ENCODE results near the gene GPSM1.

GPSM1 gene, protein sequence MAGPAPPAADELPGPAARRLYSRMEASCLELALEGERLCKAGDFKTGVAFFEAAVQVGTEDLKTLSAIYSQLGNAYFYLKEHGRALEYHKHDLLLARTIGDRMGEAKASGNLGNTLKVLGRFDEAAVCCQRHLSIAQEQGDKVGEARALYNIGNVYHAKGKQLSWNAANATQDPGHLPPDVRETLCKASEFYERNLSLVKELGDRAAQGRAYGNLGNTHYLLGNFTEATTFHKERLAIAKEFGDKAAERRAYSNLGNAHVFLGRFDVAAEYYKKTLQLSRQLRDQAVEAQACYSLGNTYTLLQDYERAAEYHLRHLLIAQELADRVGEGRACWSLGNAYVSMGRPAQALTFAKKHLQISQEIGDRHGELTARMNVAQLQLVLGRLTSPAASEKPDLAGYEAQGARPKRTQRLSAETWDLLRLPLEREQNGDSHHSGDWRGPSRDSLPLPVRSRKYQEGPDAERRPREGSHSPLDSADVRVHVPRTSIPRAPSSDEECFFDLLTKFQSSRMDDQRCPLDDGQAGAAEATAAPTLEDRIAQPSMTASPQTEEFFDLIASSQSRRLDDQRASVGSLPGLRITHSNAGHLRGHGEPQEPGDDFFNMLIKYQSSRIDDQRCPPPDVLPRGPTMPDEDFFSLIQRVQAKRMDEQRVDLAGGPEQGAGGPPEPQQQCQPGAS

DNA sequence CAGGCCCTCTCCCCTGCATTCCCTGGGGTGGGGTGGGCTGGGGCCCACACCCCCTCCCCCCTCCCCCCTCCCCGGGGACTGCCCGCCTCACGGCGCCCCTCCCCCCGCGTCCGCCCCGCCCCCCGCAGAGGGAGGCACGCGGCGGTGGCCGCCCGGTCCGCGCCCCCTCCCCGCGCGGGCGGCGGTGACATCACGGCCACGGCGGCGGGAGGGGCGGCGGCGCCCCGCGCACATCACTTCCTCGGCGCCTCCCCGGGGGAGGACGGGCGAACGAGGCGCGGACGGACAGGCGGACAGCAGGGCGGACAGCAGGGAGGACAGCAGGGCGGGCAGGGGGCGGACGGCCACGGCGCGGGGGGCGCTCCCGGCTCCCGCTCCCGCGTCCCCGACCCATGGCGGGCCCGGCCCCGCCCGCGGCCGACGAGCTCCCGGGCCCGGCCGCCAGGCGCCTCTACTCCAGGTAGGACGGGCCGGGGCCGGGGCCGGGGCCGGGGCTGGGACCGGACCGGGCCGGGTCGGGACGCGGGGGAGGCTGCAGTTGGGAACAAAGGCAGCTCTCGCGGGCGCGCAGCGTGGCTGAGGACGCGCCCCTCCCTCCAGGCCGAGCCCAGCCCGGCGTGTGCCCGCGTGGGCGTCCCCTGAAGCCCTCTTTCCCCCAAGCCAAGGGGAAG lies at the start of gene GPSM1:
Gene GPSM1, plus strand, starts transcription at position 236 of the 671 bp plus-strand sequence. Its CDS starts 157 bp downstream, at position 393.
- no peak for DNase-seq

DNA sequence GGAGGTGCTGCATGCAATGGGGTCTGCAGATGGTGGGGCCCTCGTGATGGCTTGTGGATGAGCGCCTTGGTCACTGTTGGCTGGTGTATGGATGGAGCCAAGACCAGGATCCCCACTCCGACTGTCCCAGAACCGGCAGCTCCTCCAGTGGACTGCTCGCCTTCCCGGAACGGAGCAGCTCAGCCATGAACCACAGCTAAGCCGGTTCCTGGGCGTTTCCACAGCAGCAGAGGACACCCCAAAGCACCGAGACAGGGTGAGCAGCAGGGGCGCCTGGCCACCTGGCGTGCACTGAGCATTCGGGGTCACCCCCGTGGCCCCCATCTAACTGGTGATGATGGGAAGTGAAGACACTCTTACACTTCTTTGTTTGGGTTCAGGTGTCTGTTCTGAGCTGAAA lies 49.6 kb upstream of the GPSM1 start:
- DNase-seq: no peak

DNA sequence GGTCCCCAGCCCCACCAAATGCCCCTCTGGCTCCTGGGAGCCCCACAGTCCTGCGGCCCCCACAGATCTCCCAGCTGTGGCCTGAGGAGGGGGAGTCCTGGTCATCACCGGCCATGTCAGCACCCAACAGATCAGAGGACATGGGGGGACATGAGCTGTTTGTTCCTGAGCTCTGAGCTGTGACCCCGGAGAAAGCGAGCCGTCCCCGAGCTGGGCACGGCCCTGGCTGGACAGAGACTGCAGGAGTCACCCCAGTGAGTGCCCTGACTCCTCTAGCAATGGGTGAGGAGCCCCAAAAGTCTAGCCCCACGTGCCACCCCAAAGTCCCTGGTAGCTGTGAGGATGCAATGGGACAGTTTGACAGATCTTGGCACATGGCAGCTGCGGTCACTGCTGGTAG lies 49.1 kb upstream of the GPSM1 start:
- DNase-seq: no peak

DNA sequence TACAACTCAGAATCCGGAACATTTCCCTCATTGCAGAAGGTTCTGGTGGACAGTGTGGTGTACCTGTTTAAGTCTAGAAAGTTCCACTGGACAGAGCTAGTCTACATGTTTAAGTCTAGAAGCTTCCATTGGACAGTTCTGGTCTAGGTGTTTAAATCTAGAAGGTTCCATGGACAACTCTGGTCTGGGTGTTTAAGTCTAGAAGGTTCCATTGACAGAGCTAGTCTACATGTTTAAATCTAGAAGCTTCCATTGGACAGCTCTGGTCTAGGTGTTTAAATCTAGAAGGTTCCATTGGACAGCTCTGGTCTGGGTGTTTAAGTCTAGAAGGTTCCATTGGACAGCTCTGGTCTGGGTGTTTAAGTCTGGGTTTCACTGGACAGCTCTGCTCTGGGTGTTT lies 48.4 kb upstream of the GPSM1 start:
- no peak for DNase-seq

DNA sequence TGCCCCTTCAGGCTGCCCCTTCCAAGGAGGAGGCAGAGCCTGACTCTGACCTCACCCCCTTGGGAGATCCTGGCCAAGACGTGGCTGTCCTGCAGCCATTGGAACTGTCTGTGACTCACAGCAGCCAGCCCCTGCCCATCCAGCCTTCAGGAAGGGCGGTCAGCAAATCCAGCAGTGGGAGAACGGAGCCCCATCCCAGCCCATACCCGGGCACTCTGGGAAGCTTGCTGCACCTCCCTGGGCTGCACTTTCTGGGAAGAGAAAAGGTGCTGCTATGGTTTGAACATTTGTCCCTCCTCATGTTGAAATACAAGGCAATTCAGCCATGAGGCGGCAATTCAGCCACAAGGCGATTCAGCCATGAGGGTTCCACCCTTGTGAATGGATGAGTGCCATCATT lies 47.9 kb upstream of the GPSM1 start:
- no peak for DNase-seq

DNA sequence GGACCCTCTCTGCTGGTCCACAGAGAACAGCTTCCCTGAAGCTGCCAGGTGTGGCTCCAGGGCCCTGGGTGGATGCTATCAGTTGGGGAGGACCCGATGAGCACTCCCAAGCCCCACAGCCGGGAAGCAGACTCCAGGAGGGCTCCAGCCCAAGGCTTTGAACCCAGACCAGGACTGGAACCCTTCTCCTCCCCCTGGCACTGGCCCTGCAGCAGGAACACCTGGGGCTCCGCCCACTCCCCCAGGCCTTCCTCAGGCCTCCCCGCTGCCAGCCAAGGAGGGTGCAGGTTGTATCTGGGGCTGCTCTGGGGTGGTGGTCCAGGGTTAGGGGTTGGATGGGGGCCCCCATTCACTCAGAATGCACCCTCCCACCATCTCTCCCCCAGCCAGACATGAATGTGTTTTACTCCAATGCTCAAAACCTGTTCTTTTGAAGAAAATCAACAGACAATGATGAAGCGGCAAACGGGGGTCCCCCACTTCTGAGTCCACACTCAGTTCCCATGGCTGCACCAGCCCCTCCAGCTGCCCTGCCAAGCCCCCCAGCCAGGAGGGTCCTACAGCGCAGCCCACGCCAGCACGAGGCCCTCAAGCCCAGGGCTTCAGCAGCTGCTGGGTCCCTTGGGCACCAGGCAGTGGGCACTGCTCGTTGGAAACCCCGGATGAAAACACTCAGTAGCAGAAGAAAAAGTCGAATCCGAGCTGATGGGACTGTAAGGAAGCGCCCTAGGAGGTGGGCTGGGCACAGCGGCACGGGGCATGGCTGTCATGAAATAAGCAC lies 46.6 kb upstream of the GPSM1 start:
- no peak for DNase-seq

DNA sequence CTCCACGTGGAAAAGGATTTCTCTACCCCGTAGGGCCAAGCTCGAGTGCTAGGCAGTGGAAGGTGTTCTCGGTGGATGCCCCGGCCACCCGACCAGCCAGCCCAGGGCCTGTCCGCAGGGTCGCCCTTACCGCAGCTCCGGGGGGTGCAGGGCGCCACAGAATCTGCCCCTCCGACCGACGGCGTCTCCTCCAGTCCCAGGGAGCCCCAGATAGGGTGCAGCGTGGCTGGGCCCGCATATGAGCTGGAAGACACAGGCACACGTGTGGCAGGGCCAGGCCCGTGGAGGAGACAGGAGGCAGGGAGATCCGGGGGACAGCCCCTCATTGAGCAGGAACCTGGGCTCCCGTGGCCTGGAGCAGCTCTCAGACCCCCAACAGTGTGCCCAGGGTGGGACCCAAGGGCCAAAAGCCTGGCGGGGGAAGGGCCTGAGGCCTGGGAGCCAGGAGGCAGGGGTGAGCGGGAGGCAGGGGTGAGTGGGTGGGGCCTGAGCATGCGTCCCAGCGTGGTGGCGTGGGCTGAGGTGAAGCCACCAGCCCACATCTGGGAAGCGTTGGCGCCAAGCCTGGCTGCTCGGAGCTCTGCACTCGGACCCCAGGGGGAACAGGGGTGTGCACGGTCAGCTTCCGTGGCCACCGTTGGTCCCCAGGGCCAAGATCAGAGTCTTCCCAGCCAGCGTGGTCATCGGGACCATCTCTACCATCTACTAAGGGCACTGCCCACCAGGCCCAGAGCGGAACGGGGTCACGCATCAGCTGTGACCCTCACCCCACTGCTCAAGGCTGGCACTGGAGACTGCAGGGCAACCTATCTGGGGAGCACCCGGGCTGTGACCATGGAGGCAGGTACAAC lies 45.7 kb upstream of the GPSM1 start:
- DNase-seq: no peak

DNA sequence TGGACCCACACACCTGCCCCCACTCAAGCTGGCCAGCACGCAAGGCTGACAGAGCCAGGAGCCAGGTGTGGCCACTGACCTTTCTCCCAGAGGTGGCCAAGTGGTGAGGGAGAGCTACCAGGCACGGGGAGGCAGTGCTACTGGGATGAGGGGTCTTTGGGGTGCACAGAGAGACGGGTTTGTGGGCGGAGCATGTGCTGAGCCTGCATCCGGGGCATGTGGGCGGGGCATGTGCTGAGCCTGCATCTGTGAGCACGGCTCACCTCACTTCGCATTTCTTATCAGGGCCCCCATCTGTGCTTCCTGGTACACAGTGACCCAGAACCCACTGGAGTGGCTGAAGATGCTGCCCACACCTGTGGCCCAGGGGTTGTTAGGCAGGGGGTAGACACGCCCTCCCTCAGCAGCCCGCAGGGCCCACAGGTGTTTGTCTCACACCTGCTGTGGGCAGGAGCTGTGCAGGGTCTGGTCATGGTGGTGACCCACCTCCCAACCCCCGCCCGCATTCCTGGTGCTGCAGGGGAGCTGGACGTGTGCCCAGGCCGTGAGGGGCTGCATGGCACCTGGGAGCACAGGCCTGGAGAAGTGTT lies 45.0 kb upstream of the GPSM1 start:
- DNase-seq: no peak

DNA sequence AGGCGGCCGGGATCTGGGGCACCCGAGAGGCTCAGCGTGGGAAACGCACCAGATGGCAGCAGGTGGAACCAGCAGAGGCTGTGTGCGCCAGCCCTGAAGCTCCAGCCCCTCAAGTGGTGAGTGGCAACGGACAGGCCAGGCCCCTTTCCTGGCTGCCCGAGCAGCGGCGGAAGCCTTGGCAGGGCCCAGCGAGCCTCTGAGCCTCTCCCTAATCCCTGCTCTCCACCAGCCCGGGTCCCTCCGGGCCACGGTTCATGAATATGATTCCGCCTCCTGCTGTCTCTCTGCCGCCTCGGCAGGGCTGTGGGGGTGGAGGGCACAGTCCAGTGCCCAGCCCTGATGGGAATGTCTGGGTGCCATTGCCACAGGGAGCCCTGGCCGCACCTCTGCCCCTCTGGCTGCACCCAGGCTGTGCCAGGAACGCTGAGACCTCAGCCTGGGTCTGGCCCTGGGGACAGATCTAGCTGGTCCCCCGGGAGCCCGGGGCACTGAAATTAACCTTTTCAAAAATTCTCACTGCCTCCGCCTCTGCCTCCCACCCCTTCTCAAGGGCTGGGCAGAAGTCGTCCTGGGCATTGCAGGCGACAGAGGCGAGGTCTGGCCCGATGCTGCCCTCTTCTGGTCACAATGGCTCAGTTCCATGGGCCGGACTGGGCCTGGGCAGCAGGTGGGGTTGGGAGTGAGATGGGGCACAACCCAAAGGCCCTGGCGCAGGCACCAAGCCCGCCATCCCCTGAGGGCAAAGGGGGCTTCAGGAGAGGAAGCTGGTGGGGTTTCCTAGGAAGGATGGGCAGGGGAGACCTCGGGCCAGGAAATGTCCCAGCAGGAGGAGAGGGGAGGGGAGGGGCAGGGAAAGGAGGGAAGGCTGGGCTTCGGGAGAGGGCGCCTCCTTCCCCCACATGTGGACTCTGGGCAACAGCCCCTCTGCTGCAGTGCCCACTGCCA lies 43.8 kb upstream of the GPSM1 start:
- no peak for DNase-seq

DNA sequence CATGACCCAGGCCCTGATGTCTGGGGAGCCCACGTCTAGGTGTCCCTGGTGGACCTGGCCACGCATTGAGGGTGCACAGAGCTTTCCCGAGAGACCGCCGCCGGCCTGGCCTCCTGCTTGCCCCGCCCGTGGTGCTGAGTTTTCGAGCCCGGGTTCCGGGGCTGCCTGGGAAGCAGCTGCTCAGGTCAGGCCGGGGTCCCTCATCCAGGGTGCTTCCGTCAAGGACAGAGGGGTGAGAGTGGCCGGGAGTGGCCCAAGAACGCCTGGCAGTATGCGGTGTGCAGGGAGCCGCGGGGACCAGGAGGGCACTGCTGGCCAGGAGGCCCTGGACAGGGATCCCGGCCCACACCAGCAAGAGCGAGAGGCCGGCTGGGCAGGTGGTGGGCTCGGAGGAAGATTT lies 43.0 kb upstream of the GPSM1 start:
- DNase-seq: no peak

DNA sequence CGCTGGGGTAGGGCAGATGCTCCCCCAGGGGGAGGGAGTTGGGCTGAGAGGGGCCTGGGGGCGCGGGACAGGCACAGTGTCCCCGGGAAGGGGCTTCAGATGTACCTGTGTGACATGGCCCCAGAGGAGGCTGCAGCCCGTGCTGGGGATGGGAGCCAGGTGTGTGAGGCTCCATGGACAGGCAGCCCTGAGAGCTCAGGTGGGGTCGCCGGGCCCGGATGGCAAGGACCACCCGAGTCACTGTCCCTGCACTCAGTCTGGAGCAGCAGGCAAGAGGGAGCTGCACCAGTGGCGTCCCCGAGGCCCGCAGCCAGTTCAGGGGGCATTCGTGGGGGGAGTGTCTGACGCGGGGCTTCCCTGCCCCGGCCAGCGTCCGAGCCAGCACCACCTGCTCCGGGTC lies 42.4 kb upstream of the GPSM1 start:
- no peak for DNase-seq

DNA sequence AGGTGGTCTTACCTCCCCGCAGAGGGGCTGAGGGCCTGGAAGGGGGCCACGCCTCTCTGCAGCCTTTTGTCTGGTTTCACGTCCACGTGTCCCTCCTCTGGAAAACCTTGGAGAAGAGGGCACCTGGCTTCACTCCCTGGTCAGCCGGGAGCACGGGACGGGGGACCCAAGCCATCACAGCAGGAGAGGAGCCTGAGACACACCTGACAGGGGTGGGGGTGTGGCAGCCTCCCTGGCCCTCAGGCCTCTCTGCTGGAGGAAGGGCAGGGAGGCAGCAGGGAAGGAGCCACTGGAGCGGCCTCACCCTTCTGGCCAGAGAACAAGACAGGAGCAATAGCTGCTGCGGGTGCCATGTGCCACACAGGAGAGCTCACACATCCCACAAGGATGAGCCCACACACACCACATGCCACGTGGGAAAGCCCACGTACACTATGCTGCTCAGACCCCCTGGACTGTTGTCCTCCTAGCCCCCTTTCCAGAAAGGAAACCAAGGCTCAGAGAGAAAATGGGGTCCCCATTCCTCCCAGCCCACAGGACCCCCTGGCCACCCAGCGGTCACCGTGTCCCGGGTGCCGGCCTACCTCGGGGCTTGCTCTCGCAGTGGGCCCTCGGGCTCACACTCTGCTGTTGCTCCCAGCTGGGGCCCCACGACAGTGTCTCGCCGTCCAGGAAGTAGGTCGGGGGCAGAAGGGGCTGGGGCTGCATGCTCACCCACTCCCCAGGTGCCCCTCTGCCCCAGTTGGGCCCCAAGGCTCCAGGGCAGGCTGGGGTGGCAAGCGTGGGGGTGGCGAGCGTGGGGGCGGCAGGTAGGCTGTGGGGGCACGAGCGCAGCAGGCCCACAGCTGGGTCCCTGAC lies 41.6 kb upstream of the GPSM1 start:
- no peak for DNase-seq

DNA sequence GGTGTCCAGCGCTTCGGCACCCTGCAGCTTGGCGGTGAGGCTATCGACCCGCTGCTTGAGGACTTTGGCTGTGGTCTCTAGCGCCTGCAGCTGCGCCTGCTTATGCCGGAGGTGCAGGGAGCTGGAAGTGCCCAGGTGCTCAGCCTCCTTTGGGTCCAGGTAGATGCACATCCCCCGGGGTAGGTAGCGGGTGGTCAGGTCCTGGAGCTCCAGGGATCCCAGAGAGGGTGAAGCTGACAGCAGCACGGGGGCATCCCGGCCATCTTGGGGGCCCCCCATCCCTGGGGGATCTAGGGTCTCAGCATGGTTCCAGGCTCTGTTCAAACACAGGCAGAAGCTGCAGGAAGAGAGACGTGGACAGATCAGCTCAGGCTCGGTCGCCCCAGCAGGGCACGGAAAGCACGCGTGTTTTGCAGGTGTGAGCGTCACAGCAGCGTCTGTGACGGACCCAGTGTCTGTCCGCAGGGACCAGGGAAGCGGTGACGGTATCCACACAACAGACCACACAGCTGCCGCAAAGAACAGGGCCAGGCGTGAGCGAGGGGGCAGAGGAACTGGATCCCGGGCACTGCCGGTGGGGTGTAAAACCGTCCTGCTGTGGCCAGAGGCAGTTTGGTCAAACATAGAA lies 40.9 kb upstream of the GPSM1 start:
- no peak for DNase-seq

DNA sequence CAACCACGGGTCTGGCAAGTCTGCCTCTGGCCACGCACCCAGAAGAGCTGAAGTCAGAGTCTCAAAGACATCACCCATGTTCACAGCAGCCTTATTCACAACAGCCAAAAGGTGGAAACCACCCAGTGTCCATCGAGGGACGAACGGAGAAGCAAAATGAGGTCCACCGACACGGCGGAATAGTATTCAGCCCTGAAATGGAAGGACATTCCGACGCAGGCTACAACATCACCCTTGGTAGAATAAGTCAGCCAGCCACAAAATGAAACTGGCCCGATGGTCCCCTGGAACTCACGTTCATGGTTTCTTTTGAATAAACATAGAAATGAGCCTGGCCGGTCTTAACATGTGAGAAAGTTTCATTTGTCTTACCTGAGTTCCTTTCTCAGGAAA lies 40.4 kb upstream of the GPSM1 start:
- DNase-seq: no peak

DNA sequence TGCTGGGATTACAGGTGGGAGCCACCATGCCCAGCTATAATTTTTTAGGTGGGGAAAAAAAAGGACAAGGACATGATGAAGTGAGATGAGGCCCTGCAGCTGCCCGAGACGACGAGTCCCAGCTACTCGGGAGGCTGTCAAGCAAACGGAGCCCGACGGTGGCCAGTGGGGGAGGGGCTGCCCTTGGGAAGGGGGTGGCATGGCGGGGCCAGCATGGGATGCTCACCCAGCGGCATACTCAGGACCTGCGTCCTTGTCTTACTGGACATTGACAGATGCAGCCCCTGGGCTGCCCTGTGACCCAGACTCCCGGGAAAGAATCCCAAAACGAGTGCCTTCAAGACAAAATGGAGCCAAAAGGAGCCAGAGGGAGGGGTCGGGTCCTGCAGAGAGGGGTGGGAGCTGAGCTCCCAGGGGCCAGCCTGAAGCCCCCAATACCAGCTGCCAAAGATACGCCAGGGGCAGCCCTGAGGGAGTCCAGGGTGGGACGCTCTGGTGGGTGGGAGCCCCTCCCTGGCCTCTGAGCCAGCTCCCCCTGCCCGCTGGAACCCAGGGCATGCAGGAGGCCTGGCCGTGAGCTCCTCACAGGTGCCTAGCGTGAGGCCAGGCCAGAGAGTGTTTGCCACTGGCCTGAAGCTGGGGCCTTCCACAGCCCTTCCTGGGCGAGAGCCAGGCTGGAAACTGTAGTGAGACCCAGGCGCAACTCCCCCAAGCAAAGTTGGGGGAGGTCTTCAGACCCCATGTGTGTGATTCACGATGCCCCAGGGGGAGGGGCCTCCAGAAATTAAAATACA lies 39.2 kb upstream of the GPSM1 start:
- no peak for DNase-seq

DNA sequence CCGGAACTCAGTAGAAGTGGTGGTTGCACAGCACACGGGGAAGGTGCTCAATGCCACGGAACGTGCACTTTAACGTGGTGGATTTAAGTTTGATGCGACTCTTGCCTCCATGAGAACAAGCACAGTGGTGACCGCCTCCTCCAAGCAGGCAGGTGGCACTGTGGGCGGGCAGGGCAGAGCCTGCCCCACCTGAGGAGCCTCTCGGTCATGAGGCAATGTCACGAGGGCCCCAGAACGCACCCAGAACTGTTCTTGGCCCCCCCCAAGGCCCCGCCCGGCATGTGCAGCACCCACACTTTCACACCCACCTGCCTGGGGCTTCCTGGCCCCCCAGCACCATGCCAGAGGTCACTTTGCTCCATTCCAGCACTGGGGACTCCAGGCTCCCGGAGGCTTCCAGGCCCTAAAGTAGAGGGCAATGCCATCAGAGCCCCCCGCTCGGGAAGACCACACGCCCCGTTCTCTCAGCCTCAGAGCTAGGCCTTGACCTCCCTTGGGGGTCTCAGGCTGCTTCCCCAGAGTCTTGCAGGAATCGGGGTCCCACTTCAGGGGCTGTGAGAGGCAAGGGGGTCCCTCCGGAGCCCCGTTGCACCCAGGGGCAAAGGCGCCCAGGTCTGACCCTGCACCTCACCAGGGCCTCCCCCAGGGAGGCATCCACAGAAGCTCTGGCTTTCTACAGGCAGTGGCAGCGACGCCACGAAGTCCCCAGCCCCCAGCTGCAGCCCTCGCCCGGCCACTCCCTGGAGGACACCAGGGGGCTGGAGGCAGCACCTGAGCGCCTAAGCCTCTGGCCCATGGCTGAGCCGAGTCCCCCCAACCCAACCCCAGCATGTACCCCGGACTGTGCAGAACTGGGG lies 37.5 kb upstream of the GPSM1 start:
- DNase-seq: no peak

DNA sequence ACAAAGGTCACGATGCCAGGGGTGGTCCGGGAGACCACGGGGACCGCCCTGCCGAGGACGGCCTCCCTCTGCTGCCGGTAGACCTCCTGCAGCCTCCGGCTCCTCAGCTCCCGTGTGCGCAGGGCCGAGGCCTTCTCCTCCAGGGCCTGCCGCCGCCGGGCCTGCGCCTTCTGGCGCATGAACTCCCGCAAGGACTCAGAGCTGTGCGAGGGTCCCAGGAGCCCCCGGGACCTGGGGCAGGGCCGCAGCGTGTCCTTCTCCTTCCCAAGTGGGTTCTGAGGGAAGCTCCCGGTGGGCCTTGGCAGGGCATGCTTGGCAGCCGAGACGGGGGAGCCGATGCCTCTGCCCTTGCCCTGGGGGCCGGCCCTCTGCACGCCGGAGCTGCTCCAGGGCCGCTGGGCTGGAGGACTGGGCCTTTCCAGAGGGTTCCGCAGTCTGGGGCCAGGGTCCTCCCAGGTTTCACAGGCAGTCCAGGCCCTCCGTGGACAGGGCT lies 36.8 kb upstream of the GPSM1 start:
- no peak for DNase-seq
